ENCODE results near the gene ZNF770.
"Not testable (repeated sequence)": the region's sequence is repeated elsewhere in the genome, so short reads cannot be mapped to it uniquely, and the experiment has no call there.

DNA sequence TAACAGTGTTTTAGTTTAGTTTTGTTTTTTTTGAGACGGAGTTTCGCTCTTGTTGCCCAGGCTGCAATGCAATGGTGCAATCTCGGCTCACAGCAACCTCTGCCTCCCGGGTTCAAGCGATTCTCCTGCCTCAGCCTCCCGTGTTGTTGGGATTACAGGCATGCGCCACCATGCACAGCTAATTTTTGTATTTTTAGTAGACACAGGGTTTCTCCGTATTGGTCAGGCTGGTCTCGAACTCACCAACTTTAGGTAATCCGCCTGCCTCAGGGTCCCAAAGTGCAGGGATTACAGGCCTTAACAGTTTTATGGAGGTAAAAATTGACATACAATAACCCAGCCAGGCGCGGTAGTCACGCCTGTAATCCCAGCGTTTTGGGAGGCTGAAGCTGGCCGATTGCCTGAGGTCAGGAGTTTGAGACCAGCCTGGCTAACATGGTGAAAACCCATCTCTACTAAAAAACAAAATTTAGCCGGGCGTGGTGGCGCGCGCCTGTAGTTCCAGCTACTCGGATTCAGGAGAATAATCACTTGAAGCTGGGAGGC, 17.9 kb downstream of the ZNF770 start:
- not testable (repeated sequence) for TF ChIP-seq CTCF, POLR2A (IDR thresholded peaks at IDR 0.05)
